Hepatocyte (in vitro differentiated cells): ENCODE data around the gene TFIP11. TPM values are rescaled to one million over a fixed set of nuclear protein-coding genes. Genes with fewer than 3 reads are reported as not detected.

Experiments
- DNase-seq: peaks from one replicate; pipeline ENCODE4 v3.0.0-alpha.2; 2016; ENCODE audit warnings: low spot score
- H2AFZ ChIP-seq: fragments of 200-600 bp; sonication (generic); 2 replicates; pipeline ENCODE4 v1.6.0; 2016; ENCODE audit warnings: antibody characterized with exemption, mild to moderate bottlenecking
- H3K27ac ChIP-seq: fragments of 200-600 bp; sonication (generic); 2 replicates; pipeline ENCODE4 v1.5.1; 2016; ENCODE audit warnings: mild to moderate bottlenecking
- H3K27me3 ChIP-seq: fragments of 200-600 bp; sonication (generic); 2 replicates; pipeline ENCODE4 v1.6.1; 2016
- H3K36me3 ChIP-seq: fragments of 200-600 bp; sonication (generic); replicated peaks from 2 replicates; pipeline ENCODE4 v1.5.1; 2016; ENCODE audit warnings: low read depth; ENCODE audit not compliant: insufficient read depth
- H3K4me1 ChIP-seq: fragments of 200-600 bp; sonication (generic); 2 replicates; pipeline ENCODE4 v1.5.1; 2016; ENCODE audit warnings: mild to moderate bottlenecking, moderate library complexity; ENCODE audit not compliant: insufficient read depth
- H3K4me2 ChIP-seq: fragments of 200-600 bp; sonication (generic); 2 replicates; pipeline ENCODE4 v1.6.0; 2016
- H3K4me3 ChIP-seq: fragments of 200-600 bp; sonication (generic); 2 replicates; pipeline ENCODE4 v1.5.1; 2016; ENCODE audit warnings: mild to moderate bottlenecking
- H3K79me2 ChIP-seq: fragments of 200-600 bp; sonication (generic); 2 replicates; pipeline ENCODE4 v1.6.0; 2017; ENCODE audit warnings: mild to moderate bottlenecking
- H3K9me2 ChIP-seq: fragments of 200-600 bp; sonication (generic); replicated peaks from 2 replicates; pipeline ENCODE4 v1.6.0; 2017; ENCODE audit warnings: mild to moderate bottlenecking; ENCODE audit not compliant: insufficient read depth
- H3K9me3 ChIP-seq: fragments of 200-600 bp; sonication (generic); 2 replicates; pipeline ENCODE4 v1.5.1; 2016; ENCODE audit warnings: low read depth, mild to moderate bottlenecking
- H4K20me1 ChIP-seq: fragments of 200-600 bp; sonication (generic); 2 replicates; pipeline ENCODE4 v1.6.0; 2016; ENCODE audit warnings: mild to moderate bottlenecking; ENCODE audit not compliant: insufficient read depth, poor library complexity, severe bottlenecking
- EZH2 ChIP-seq: fragments of 200-600 bp; sonication (generic); IDR thresholded peaks from 2 replicates; pipeline ENCODE4 v1.6.1; 2016; ENCODE audit warnings: antibody characterized with exemption, mild to moderate bottlenecking, borderline replicate concordance
- EZH2phosphoT487 ChIP-seq: fragments of 200-600 bp; sonication (generic); IDR thresholded peaks from one replicate; pipeline ENCODE4 v1.6.1; 2018; ENCODE audit warnings: antibody characterized with exemption, mild to moderate bottlenecking, low read depth, moderate library complexity; ENCODE audit not compliant: unreplicated experiment, severe bottlenecking
- WGBS: methylation state at CpG from one replicate; pipeline ENCODE4 v1.1.6; 2016; ENCODE audit warnings: low lambda C conversion rate; ENCODE audit errors: missing lambda C conversion rate; 5-methylcytosine and 5-hydroxymethylcytosine counted together
- polyA plus RNA-seq: library from polyadenylated mRNA; unstranded; fragments of >200 nt; fragmentation: Nextera tagmentation; extraction: Ambion mirVana; gene quantifications from 2 replicates; pipeline ENCODE4 v1.2.1, GENCODE V29; 2016
- total RNA-seq: library from RNA; depleted of rRNA; stranded (reverse); fragments of >200 nt; gene quantifications from 2 replicates; pipeline ENCODE4 v1.2.3, GENCODE V29; 2014
- TF ChIP-seq, protein P1 (sequence below): fragments of 200-600 bp; sonication (generic); IDR thresholded peaks from 2 replicates; pipeline ENCODE4 v1.5.1; 2016; ENCODE audit warnings: antibody characterized with exemption, mild to moderate bottlenecking; ENCODE audit not compliant: poor library complexity

TFIP11 gene
- total and polyA plus RNA-seq, 2 experiments from 2014 or later, result 19.6 to 21.3 TPM

DNA sequence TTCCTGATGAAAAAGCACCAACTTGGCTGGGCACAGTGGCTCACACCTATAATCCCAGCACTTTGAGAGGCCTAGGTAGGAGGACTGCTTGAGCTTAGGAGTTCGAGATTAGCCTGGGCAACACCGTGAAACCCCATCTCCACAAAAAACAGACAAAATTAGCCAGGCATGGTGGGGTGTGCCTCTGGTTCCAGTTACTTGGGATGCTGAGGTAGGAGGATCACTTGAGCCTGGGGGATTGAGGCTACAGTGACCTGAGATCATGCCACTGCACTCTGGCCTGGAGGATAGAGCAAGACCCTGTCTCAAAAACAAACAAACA, 31.7 kb downstream of the TFIP11 start:
- Histone ChIP-seq H3K36me3 (no peaks in the 10 kb centered on the region), H3K27ac (peak overlapping the region; percentile 75), H3K27me3 (no peaks in the 10 kb centered on the region), H3K4me2 (peak overlapping the region; percentile 71), H2AFZ (no peak overlapping the region), H3K9me2 (no peaks in the 10 kb centered on the region), H3K79me2 (peaks cover 59% of the 10 kb centered on the region), H4K20me1 (no peaks in the 10 kb centered on the region), H3K4me1 (peaks cover 29% of the 10 kb centered on the region), H3K9me3 (no peaks in the 10 kb centered on the region), H3K4me3 (no peak overlapping the region)
- 79% methylated on average over 2 of the region's 2 CpGs for WGBS
- no peak for DNase-seq
- TF ChIP-seq, protein P1, sequence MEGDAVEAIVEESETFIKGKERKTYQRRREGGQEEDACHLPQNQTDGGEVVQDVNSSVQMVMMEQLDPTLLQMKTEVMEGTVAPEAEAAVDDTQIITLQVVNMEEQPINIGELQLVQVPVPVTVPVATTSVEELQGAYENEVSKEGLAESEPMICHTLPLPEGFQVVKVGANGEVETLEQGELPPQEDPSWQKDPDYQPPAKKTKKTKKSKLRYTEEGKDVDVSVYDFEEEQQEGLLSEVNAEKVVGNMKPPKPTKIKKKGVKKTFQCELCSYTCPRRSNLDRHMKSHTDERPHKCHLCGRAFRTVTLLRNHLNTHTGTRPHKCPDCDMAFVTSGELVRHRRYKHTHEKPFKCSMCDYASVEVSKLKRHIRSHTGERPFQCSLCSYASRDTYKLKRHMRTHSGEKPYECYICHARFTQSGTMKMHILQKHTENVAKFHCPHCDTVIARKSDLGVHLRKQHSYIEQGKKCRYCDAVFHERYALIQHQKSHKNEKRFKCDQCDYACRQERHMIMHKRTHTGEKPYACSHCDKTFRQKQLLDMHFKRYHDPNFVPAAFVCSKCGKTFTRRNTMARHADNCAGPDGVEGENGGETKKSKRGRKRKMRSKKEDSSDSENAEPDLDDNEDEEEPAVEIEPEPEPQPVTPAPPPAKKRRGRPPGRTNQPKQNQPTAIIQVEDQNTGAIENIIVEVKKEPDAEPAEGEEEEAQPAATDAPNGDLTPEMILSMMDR, result no peak
- no peak for TF ChIP-seq EZH2phosphoT487

DNA sequence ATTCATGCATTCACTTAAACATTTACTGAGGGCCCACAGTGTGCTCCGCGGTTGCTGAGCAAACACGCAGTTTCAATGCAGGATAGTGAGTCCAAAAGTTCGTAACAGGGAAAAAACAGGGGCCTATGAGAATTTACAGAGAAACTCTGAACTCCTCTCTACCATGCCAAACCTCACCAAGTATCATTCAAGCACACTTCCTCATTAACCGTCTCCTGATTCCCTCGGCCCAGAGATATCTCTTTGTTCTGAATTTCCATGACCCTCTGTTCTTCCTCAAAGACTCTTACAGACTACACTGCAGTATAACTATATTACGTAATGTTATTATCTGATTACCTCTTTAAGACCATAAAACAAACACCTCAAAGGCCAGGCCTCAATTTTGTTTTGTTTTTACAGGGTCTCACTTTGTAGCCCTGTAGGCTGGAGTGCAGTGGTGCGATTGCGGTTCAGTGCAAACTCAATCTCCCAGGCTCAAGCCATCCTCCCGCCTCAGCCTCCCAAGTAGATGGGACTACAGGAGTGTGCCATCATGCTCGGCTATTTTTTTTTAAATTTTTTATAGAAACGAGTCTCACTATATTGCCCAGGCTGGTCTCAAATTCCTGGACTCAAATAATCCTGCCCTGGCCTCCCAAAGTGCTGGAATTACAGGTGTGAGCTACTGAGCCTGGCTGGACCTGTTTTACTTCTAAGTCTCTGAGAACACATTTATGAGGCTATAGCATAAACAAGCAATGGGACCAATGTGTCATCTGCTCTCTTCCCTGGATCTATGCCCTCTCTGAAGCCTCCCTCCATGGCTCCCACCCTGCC, 32.3 kb downstream of the TFIP11 start:
- Histone ChIP-seq H3K4me2 (peak overlapping the region; percentile 71), H2AFZ (no peak overlapping the region), H3K9me2 (no peaks in the 10 kb centered on the region), H3K36me3 (no peaks in the 10 kb centered on the region), H3K4me3 (no peak overlapping the region), H3K79me2 (peaks cover 55% of the 10 kb centered on the region), H3K27ac (peak overlapping the region; percentile 75), H4K20me1 (no peaks in the 10 kb centered on the region), H3K9me3 (no peaks in the 10 kb centered on the region), H3K27me3 (no peaks in the 10 kb centered on the region), H3K4me1 (peaks cover 28% of the 10 kb centered on the region)
- TF ChIP-seq EZH2 (no peak), EZH2phosphoT487 (no peak)
- TF ChIP-seq, protein P1, result no peak
- DNase-seq, result no peak
- 63% methylated on average over 12 of the region's 12 CpGs for WGBS

DNA sequence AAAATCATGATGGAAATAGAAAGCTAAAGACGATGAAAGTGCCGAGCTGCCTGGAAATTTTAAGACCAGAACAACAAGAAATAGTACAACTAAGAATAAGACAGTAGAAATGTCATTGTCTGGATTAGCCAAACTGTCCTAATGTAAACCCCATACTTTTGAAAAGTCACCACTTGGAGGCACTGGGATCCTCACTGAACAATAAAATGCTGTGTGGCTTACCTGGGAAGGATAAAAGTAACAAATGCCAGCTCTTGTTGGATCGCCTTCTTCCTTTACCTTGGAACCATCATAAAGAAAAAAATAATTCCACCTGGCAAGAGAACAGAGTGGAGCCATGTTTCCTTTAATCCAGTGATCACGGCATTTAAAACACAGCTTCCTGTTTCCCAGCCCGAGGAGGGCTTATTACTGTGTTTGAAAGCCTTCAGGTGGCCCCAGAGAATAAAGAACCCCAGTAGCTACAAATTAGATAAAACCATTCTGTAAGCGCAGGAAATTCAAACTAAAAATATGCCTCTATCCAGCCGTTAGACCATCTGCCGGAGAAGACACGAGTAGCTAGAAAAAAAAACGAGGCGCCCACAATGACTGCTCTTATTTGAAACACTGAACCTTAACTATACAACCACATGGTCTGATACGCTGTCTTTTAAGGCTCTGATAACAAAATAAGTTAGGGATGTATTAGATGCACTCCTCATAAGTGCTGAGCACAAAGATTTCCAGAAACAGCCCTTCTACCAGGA, 33.1 kb downstream of the TFIP11 start:
- Histone ChIP-seq H3K36me3 (no peaks in the 10 kb centered on the region), H3K9me2 (no peaks in the 10 kb centered on the region), H4K20me1 (no peaks in the 10 kb centered on the region), H3K79me2 (peaks cover 47% of the 10 kb centered on the region), H3K9me3 (no peaks in the 10 kb centered on the region), H3K4me3 (no peak overlapping the region), H3K27me3 (no peaks in the 10 kb centered on the region), H3K4me1 (peaks cover 20% of the 10 kb centered on the region), H3K27ac (peak overlapping the region; percentile 75), H3K4me2 (peak overlapping the region; percentile 71), H2AFZ (no peak overlapping the region)
- WGBS, result 69% methylated on average over 12 of the region's 12 CpGs
- no peak for DNase-seq
- TF ChIP-seq EZH2 (no peak), EZH2phosphoT487 (no peak)
- TF ChIP-seq, protein P1, result no peak
